GM23338 (cell line): Measurements from ENCODE around the gene CHRNA3. TPM values are rescaled to one million over a fixed set of nuclear protein-coding genes. Genes with fewer than 3 reads are reported as not detected.

Experiments used
- EZH2 ChIP-seq: fragments of 200-600 bp; sonication (generic); IDR thresholded peaks from one replicate; pipeline ENCODE4 v1.8.0; 2017; ENCODE audit warnings: antibody characterized with exemption, mild to moderate bottlenecking, low read depth; ENCODE audit not compliant: unreplicated experiment
- EZH2phosphoT487 ChIP-seq: fragments of 200-600 bp; sonication (generic); IDR thresholded peaks from one replicate; pipeline ENCODE4 v1.8.1; 2018; ENCODE audit warnings: antibody characterized with exemption; ENCODE audit not compliant: unreplicated experiment
- NANOG ChIP-seq: IDR thresholded peaks from 2 replicates; pipeline ENCODE4 v1.6.1; 2016; ENCODE audit warnings: antibody characterized with exemption, borderline replicate concordance
- POLR2AphosphoS5 ChIP-seq: IDR thresholded peaks from 2 replicates; pipeline ENCODE4 v1.6.1; 2016; ENCODE audit warnings: antibody characterized with exemption, low read depth
- STAT1 ChIP-seq: IDR thresholded peaks from one replicate; pipeline ENCODE4 v1.6.1; 2016; ENCODE audit warnings: antibody characterized with exemption; ENCODE audit not compliant: unreplicated experiment
- ZNF331 ChIP-seq: fragments of 250-450 bp; sonication (Bioruptor Pico); IDR thresholded peaks from 2 replicates; pipeline ENCODE4 v1.5.0; 2020; ENCODE audit warnings: low read depth, mild to moderate bottlenecking, moderate library complexity
- polyA plus RNA-seq: library from polyadenylated mRNA; unstranded; fragments of >200 nt; fragmentation: Nextera tagmentation; extraction: Ambion mirVana; gene quantifications from 2 replicates; pipeline ENCODE4 v1.2.1, GENCODE V29; 2016
- total RNA-seq: library from RNA; depleted of rRNA; stranded (reverse); fragments of >200 nt; shearing (Covaris generic); gene quantifications from 2 replicates; pipeline ENCODE4 v1.2.3, GENCODE V29; 2014
- TF ChIP-seq, protein P1 (sequence below): fragments of 250-450 bp; sonication (Bioruptor Pico); IDR thresholded peaks from 2 replicates; pipeline ENCODE4 v1.5.0; 2020; ENCODE audit warnings: mild to moderate bottlenecking, moderate library complexity
- TF ChIP-seq, protein P2 (sequence below): IDR thresholded peaks from 2 replicates; pipeline ENCODE4 v1.6.1; 2016; ENCODE audit warnings: antibody characterized with exemption
- TF ChIP-seq, protein P3 (sequence below), 2 experiments: fragments of 200-600 bp in 1 of 2; sonication (generic) in 1 of 2; conservative IDR thresholded peaks; 2 replicates each; pipeline versions ENCODE4 v1.5.1 to v1.6.1; 2016 to 2017; ENCODE audit warnings: antibody characterized with exemption in 2 of 2, low read depth in 2 of 2, mild to moderate bottlenecking in 2 of 2, moderate library complexity in 1 of 2
- TF ChIP-seq, protein P4 (sequence below): IDR thresholded peaks from one replicate; pipeline ENCODE4 v1.6.1; 2018; ENCODE audit warnings: antibody characterized with exemption; ENCODE audit not compliant: unreplicated experiment

Gene CHRNA3
- total and polyA plus RNA-seq, 2 experiments from 2014 or later, result 2.9 to 3.5 TPM

DNA sequence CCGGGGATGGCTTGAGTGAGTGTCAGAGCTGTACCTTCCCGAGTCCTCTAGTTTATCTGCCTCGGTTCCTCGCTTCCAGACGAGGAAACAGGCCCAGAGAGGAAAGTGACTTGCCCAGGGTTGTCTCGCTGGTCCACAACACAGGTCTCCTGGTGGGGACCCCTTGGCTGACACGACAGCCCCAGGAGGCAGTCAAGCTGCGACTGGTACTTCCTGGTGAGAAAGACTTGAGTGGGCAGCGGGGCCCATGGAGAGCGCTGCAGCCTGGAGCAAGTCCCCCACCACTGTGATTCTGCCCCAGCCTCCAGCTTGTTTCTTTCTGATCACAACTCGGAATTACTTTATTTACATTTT is 56.1 kb downstream of the CHRNA3 start (continued):
- TF ChIP-seq, protein P1, sequence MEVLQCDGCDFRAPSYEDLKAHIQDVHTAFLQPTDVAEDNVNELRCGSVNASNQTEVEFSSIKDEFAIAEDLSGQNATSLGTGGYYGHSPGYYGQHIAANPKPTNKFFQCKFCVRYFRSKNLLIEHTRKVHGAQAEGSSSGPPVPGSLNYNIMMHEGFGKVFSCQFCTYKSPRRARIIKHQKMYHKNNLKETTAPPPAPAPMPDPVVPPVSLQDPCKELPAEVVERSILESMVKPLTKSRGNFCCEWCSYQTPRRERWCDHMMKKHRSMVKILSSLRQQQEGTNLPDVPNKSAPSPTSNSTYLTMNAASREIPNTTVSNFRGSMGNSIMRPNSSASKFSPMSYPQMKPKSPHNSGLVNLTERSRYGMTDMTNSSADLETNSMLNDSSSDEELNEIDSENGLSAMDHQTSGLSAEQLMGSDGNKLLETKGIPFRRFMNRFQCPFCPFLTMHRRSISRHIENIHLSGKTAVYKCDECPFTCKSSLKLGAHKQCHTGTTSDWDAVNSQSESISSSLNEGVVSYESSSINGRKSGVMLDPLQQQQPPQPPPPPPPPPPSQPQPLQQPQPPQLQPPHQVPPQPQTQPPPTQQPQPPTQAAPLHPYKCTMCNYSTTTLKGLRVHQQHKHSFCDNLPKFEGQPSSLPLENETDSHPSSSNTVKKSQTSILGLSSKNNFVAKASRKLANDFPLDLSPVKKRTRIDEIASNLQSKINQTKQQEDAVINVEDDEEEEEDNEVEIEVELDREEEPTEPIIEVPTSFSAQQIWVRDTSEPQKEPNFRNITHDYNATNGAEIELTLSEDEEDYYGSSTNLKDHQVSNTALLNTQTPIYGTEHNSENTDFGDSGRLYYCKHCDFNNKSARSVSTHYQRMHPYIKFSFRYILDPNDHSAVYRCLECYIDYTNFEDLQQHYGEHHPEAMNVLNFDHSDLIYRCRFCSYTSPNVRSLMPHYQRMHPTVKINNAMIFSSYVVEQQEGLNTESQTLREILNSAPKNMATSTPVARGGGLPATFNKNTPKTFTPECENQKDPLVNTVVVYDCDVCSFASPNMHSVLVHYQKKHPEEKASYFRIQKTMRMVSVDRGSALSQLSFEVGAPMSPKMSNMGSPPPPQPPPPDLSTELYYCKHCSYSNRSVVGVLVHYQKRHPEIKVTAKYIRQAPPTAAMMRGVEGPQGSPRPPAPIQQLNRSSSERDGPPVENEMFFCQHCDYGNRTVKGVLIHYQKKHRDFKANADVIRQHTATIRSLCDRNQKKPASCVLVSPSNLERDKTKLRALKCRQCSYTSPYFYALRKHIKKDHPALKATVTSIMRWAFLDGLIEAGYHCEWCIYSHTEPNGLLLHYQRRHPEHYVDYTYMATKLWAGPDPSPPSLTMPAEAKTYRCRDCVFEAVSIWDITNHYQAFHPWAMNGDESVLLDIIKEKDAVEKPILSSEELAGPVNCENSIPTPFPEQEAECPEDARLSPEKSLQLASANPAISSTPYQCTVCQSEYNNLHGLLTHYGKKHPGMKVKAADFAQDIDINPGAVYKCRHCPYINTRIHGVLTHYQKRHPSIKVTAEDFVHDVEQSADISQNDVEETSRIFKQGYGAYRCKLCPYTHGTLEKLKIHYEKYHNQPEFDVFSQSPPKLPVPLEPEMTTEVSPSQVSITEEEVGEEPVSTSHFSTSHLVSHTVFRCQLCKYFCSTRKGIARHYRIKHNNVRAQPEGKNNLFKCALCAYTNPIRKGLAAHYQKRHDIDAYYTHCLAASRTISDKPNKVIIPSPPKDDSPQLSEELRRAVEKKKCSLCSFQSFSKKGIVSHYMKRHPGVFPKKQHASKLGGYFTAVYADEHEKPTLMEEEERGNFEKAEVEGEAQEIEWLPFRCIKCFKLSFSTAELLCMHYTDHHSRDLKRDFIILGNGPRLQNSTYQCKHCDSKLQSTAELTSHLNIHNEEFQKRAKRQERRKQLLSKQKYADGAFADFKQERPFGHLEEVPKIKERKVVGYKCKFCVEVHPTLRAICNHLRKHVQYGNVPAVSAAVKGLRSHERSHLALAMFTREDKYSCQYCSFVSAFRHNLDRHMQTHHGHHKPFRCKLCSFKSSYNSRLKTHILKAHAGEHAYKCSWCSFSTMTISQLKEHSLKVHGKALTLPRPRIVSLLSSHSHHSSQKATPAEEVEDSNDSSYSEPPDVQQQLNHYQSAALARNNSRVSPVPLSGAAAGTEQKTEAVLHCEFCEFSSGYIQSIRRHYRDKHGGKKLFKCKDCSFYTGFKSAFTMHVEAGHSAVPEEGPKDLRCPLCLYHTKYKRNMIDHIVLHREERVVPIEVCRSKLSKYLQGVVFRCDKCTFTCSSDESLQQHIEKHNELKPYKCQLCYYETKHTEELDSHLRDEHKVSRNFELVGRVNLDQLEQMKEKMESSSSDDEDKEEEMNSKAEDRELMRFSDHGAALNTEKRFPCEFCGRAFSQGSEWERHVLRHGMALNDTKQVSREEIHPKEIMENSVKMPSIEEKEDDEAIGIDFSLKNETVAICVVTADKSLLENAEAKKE, result no peak
- no peak for TF ChIP-seq STAT1
- TF ChIP-seq, protein P2, sequence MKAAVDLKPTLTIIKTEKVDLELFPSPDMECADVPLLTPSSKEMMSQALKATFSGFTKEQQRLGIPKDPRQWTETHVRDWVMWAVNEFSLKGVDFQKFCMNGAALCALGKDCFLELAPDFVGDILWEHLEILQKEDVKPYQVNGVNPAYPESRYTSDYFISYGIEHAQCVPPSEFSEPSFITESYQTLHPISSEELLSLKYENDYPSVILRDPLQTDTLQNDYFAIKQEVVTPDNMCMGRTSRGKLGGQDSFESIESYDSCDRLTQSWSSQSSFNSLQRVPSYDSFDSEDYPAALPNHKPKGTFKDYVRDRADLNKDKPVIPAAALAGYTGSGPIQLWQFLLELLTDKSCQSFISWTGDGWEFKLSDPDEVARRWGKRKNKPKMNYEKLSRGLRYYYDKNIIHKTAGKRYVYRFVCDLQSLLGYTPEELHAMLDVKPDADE, result no peak
- TF ChIP-seq EZH2, result no peak
- no peak for TF ChIP-seq ZNF331 (CRISPR knock-in tag)
- TF ChIP-seq, protein P3, sequence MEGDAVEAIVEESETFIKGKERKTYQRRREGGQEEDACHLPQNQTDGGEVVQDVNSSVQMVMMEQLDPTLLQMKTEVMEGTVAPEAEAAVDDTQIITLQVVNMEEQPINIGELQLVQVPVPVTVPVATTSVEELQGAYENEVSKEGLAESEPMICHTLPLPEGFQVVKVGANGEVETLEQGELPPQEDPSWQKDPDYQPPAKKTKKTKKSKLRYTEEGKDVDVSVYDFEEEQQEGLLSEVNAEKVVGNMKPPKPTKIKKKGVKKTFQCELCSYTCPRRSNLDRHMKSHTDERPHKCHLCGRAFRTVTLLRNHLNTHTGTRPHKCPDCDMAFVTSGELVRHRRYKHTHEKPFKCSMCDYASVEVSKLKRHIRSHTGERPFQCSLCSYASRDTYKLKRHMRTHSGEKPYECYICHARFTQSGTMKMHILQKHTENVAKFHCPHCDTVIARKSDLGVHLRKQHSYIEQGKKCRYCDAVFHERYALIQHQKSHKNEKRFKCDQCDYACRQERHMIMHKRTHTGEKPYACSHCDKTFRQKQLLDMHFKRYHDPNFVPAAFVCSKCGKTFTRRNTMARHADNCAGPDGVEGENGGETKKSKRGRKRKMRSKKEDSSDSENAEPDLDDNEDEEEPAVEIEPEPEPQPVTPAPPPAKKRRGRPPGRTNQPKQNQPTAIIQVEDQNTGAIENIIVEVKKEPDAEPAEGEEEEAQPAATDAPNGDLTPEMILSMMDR (conservative IDR thresholded peaks at IDR 0.05; ENCODE audit: low read depth in 2 of 2), result no peak
- TF ChIP-seq, protein P4, sequence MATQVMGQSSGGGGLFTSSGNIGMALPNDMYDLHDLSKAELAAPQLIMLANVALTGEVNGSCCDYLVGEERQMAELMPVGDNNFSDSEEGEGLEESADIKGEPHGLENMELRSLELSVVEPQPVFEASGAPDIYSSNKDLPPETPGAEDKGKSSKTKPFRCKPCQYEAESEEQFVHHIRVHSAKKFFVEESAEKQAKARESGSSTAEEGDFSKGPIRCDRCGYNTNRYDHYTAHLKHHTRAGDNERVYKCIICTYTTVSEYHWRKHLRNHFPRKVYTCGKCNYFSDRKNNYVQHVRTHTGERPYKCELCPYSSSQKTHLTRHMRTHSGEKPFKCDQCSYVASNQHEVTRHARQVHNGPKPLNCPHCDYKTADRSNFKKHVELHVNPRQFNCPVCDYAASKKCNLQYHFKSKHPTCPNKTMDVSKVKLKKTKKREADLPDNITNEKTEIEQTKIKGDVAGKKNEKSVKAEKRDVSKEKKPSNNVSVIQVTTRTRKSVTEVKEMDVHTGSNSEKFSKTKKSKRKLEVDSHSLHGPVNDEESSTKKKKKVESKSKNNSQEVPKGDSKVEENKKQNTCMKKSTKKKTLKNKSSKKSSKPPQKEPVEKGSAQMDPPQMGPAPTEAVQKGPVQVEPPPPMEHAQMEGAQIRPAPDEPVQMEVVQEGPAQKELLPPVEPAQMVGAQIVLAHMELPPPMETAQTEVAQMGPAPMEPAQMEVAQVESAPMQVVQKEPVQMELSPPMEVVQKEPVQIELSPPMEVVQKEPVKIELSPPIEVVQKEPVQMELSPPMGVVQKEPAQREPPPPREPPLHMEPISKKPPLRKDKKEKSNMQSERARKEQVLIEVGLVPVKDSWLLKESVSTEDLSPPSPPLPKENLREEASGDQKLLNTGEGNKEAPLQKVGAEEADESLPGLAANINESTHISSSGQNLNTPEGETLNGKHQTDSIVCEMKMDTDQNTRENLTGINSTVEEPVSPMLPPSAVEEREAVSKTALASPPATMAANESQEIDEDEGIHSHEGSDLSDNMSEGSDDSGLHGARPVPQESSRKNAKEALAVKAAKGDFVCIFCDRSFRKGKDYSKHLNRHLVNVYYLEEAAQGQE, result no peak
- no peak for TF ChIP-seq NANOG
- TF ChIP-seq POLR2AphosphoS5, result no peak
- no peak for TF ChIP-seq EZH2phosphoT487
